ENCODE data around the gene RANBP1.

The RANBP1 gene

DNA sequence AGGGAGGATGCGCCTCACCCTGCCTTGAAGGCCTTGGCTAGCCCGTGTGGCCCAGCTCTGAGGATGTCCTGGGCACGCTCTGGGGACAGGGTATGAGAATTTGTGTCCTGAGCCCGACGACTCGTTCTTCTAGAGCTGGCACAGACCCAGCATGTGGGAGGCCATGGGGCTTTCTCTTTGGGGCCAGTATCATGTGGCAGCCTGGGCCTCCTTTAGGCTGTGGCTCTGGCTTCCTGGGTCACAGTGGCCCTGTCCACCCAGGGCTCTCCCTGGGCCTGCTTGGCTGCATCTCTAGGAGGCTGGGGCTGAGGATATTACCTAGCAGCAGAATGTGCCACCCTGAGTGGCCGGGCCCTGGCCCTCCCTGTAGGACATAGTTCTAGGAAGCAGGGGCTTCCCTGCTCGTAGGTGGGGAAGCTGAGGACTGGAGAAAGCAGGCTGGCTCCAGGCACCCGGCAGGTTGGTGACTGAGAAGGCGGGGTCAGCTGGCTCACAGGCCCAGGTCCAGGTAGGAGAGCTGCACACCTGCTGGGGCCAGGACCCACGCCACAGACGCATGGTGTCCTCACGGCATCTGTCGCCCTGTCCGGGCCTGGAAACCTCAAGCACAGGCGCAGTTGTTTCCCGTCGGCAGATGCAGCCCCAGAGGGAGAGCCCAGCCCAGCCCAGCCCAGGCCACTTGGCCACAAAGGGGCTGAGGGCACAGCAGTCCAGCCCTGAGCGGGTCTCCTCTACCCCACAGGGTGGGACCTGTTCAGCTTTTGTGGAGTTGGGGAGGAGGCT, 28.2 kb downstream of the RANBP1 start:
- Histone ChIP-seq H2AFZ (ENCODE audit: low read length) (no peak overlapping the region), H3K79me2 (ENCODE audit: insufficient read depth, low read length) (no peaks in the 10 kb centered on the region), H3K4me1 (ENCODE audit: insufficient read depth, low read length, poor library complexity, severe bottlenecking) (peaks cover 12% of the 10 kb centered on the region), H3K4me3 (ENCODE audit: low read length, poor library complexity, severe bottlenecking) (no peak overlapping the region), H3F3A (ENCODE audit: low read depth) (no peaks in the 10 kb centered on the region), H3K4me2 (ENCODE audit: low read depth, low read length, poor library complexity, severe bottlenecking) (no peak overlapping the region), H3K9me2 (replicated peaks; ENCODE audit: low read depth, low read length) (no peaks in the 10 kb centered on the region), H3K9ac (ENCODE audit: low read depth, low read length, poor library complexity, severe bottlenecking) (no peak overlapping the region), H4K20me1 (ENCODE audit: insufficient read depth, low read length, poor library complexity, severe bottlenecking) (no peaks in the 10 kb centered on the region), H3K36me3 (ENCODE audit: insufficient read depth, low read length) (no peaks in the 10 kb centered on the region; the same call in 1 of the 2 replicates), H3K27me3 (ENCODE audit: insufficient read depth, low read length, poor library complexity, severe bottlenecking) (no peaks in the 10 kb centered on the region), H3K9me3 (ENCODE audit: insufficient read depth, low read depth, low read length) (no peaks in the 10 kb centered on the region)
- no peak for TF ChIP-seq EZH2phosphoT487 (IDR thresholded peaks at IDR 0.05; ENCODE audit: borderline replicate concordance)
- TF ChIP-seq, protein P1, sequence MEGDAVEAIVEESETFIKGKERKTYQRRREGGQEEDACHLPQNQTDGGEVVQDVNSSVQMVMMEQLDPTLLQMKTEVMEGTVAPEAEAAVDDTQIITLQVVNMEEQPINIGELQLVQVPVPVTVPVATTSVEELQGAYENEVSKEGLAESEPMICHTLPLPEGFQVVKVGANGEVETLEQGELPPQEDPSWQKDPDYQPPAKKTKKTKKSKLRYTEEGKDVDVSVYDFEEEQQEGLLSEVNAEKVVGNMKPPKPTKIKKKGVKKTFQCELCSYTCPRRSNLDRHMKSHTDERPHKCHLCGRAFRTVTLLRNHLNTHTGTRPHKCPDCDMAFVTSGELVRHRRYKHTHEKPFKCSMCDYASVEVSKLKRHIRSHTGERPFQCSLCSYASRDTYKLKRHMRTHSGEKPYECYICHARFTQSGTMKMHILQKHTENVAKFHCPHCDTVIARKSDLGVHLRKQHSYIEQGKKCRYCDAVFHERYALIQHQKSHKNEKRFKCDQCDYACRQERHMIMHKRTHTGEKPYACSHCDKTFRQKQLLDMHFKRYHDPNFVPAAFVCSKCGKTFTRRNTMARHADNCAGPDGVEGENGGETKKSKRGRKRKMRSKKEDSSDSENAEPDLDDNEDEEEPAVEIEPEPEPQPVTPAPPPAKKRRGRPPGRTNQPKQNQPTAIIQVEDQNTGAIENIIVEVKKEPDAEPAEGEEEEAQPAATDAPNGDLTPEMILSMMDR (conservative IDR thresholded peaks at IDR 0.05; ENCODE audit: low read length): no peak

DNA sequence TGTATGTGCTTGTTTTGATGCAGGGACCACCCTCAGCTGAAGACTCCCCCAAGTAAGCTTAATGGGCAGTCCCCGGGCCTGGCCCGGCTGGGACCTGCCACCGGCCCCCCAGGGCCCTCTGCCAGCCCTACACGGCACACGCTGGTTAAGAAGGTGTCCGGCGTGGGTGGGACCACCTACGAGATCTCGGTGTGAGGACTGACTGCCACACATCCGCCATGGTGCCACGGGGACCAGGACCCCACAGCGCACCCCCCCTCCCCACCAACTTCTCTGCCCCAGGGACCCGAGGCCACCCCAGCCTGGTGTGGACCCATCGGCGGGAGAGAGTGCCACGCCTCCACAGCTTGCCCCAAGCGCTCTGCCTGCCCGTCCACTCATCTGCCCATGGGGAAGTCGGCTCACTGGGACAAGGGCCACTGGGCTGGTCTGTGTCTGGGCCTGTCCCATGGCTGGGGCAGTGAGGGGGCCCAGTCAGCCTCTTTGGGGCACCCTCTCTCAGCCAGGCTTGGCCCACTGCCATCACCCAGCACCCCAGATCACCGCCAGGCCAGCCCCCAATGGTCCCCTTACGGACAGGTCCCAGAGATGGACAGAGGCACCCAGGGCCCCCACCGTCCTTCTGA, 29.4 kb downstream of the RANBP1 start:
- H4K20me1 ChIP-seq (ENCODE audit: insufficient read depth, low read length, poor library complexity, severe bottlenecking): no peaks in the 10 kb centered on the region

DNA sequence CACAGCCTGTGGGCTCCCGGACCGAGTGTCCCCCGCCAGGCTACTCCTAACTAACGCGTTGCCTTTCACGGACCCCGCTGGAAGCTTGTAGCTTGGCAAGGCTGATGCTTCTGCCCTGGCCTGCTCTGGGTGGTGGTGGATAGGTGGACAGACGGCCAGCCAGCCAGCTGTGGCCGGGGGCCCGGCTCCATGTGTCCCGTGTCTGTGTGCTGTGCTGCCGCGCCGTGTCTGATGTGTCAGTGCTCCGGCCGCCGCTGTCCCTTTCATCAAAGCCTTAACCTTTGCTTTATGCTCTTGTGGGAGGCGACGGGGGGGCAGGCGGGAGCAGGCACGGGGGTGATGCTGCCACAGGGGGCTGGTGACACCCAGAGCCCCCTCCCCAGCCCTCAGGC, 29.9 kb downstream of the RANBP1 start:
- H2AFZ ChIP-seq (ENCODE audit: low read length): no peak overlapping the region
- no peaks in the 10 kb centered on the region for H3K27me3 ChIP-seq (ENCODE audit: insufficient read depth, low read length, poor library complexity, severe bottlenecking)
- no peaks in the 10 kb centered on the region for H3K9me2 ChIP-seq (replicated peaks; ENCODE audit: low read depth, low read length)
- no peak overlapping the region for H3K9ac ChIP-seq (ENCODE audit: low read depth, low read length, poor library complexity, severe bottlenecking)
- no peaks in the 10 kb centered on the region for H4K20me1 ChIP-seq (ENCODE audit: insufficient read depth, low read length, poor library complexity, severe bottlenecking)
- TF ChIP-seq, protein P1 (conservative IDR thresholded peaks at IDR 0.05; ENCODE audit: low read length): no peak
- TF ChIP-seq EZH2phosphoT487 (IDR thresholded peaks at IDR 0.05; ENCODE audit: borderline replicate concordance): no peak
- no peak overlapping the region for H3K4me3 ChIP-seq (ENCODE audit: low read length, poor library complexity, severe bottlenecking)
- H3K9me3 ChIP-seq (ENCODE audit: insufficient read depth, low read depth, low read length): no peaks in the 10 kb centered on the region
- no peaks in the 10 kb centered on the region for H3K36me3 ChIP-seq (ENCODE audit: insufficient read depth, low read length)
- no peak overlapping the region for H3K4me2 ChIP-seq (ENCODE audit: low read depth, low read length, poor library complexity, severe bottlenecking)
- H3F3A ChIP-seq (ENCODE audit: low read depth): no peaks in the 10 kb centered on the region
- no peaks in the 10 kb centered on the region for H3K79me2 ChIP-seq (ENCODE audit: insufficient read depth, low read length)
- H3K4me1 ChIP-seq (ENCODE audit: insufficient read depth, low read length, poor library complexity, severe bottlenecking): peaks cover 12% of the 10 kb centered on the region

More for the DNA sequence above, 29.4 kb downstream of the RANBP1 start:
- peaks cover 12% of the 10 kb centered on the region for H3K4me1 ChIP-seq (ENCODE audit: insufficient read depth, low read length, poor library complexity, severe bottlenecking)
- H3K79me2 ChIP-seq (ENCODE audit: insufficient read depth, low read length): no peaks in the 10 kb centered on the region
- H2AFZ ChIP-seq (ENCODE audit: low read length): no peak overlapping the region
- no peak overlapping the region for H3K4me3 ChIP-seq (ENCODE audit: low read length, poor library complexity, severe bottlenecking)
- H3K36me3 ChIP-seq (ENCODE audit: insufficient read depth, low read length): no peaks in the 10 kb centered on the region
- H3K9me3 ChIP-seq (ENCODE audit: insufficient read depth, low read depth, low read length): no peaks in the 10 kb centered on the region
- no peaks in the 10 kb centered on the region for H3K9me2 ChIP-seq (replicated peaks; ENCODE audit: low read depth, low read length)
- H3K9ac ChIP-seq (ENCODE audit: low read depth, low read length, poor library complexity, severe bottlenecking): no peak overlapping the region
- H3F3A ChIP-seq (ENCODE audit: low read depth): no peaks in the 10 kb centered on the region
- H3K4me2 ChIP-seq (ENCODE audit: low read depth, low read length, poor library complexity, severe bottlenecking): no peak overlapping the region
- no peaks in the 10 kb centered on the region for H3K27me3 ChIP-seq (ENCODE audit: insufficient read depth, low read length, poor library complexity, severe bottlenecking)
- no peak for TF ChIP-seq EZH2phosphoT487 (IDR thresholded peaks at IDR 0.05; ENCODE audit: borderline replicate concordance)
- TF ChIP-seq, protein P1 (conservative IDR thresholded peaks at IDR 0.05; ENCODE audit: low read length): no peak
